Kidney tubule cell (primary cell): ENCODE measurements around the gene PARD6G.
"Not testable (repeated sequence)": the region's sequence is repeated elsewhere in the genome, so short reads cannot be mapped to it uniquely, and the experiment has no call there.

ENCODE experiments used
- DNase-seq: peaks from one replicate; pipeline ENCODE4 v3.0.0-alpha.2; 2018; ENCODE audit warnings: low spot score

PARD6G gene

DNA sequence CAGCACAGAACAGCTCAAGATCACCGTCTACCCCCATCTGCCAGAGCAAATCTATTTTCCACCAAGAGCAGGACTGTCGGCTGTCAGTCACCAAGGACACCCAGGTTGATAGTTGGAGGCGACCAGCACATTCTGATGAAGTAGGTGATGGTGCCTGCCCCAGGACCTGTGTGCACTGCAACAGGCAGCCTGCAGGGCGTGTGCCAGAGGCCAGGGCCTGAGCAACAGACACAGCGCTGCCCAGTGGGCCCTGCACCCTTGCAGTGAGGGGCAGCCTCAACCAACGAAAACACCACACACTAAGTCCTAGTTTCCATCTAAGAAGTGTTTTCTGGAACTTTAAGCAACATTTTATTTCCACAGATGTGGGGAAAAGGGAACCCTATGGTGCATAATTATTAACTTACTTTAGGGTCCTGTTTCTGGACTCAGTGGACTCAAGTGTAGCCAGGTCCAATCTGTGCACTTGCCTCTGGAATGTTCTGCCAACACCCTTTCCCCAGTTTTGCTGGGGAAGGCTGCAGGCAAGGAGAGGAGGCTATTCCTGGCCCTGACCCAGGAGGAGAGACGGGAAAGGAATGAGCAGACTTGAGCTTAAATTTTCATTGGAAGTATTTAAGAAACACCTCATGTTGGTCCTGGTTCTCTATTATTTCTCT, 76.8 kb downstream of the PARD6G start:
- no peak for DNase-seq

DNA sequence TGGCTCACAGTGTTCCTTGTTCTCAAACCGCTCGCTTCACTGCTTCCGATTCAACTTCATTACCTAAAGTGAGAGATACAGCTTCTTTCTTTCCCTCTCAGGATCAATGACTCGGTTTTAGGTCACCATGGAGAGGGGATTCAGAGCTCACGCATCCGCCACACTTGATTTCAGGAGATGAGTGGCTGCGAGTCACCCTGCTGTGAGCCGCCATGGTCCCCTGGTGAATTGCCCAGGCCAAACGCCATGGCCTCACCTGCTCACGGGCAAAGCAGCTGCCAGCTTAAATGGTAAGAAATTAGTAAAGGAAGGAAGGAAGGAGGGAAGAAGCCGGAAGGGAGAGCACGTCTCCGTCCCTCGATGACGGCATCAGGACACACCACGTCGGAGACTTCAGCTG, 77.7 kb downstream of the PARD6G start:
- DNase-seq, result peak; percentile 86

DNA sequence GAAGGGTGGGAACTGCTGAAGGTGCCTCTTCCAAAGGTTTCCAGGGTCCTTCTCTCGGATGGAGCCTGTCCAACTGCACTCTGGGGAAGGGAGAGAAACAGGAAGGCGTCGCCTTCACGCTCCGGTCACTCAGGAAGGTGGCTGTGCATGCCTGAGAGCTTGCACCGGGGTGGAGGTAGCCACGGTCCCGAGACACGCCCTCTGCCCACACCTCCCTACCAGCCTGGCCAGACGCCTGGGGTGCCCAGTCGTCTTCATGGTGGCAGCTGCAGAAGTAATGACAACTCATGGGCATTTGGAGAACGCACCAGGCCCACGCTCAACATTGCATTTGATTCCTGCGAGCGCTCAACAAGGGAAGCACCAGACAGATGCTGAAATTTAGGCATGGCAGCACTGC, 78.3 kb downstream of the PARD6G start:
- peak; percentile 63 for DNase-seq

DNA sequence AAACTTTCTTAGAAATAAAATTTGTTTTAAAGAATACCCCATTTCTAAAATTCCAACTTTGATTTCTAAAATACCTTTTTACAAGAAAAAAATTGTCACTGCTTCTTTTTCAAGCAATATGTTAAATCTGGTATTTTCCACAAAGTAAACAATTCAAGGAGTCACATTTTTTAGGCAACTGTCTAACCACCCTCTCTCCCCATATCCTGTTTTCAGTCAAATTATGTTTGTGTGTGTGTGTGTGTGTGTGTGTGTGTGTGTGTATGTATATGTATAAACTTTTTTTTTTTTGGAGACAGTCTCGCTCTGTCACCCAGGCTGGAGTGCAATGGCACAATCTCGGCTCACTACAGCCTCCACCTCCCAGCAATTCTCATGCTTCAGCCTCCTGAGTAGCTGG, 79.0 kb downstream of the PARD6G start:
- no peak for DNase-seq

DNA sequence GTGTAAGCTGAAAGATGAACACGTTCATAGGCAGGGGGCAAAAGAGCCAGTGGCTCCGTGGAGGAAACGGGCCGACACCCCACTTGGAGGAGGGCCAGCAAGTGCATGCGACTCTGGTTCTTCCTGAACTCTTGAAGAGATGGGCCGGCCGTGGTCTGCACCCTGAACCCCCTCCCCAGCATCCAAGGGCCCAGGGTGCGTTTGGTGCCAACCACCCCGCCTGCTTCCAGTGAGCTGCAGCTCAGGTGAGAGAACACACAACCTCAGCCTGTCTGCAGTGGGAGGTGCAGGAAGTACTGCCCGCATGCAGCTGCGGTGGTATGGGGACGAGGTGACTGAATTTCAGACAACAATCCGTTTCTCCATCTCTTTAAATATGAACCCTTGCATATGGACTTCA, 79.4 kb downstream of the PARD6G start:
- no peak for DNase-seq

DNA sequence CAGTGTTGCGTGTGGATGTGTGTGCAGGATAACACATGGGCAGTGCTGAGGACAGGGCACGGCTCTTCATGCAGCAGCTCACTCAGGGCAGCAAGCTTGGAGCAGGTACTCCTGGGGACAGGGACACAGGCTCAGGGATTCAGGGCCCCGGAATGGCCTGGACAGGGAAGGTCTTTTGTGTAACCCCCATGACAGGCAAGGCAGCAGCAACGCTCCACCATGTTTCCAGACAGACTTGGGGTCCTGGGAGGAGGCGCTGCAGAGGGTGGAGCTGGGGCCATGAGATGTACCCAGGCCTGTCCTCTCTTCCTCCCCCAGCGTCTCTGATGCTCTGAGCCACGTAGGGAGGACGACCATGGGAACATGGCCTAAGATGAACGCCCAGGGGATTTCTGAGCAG, 80.0 kb downstream of the PARD6G start:
- DNase-seq, result no peak

DNA sequence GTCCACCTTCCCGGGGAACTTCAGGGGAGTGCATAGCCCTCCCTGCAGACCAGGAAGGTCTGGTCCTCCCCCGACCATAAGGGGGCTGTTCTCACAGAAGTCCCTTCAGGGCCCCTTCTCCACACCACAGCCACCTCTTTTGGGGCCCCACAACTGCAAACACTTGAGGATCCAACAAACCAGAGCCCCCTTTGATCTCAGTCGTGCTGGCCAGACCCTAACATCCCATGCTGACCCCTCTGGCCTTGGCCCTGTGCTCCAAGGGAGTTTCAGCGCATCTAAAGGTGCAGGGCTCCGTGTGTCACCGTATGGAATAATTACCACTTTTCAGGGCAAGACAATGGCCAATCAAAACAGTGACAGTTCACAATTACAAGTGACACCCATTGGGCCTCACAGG, 80.6 kb downstream of the PARD6G start:
- no peak for DNase-seq

DNA sequence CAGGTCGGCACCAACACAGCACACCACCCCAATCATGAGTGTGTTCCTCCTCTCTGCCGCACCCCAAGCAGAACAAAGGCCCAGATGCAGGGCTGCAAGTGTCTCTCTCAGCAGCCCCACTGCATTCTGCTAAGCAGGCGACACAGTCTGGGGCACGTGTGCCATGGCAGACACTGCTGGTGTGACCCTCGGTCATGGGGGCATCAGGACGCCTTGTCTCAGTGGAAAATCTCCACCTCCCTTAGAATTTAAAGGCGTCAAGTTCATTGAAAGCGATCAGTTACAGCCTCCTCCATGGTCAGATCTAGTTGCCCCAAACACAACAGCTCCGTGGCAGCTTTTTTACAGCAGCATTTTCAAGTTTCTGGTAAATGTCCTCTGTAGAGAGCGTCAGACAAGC, 81.1 kb downstream of the PARD6G start:
- no peak for DNase-seq

DNA sequence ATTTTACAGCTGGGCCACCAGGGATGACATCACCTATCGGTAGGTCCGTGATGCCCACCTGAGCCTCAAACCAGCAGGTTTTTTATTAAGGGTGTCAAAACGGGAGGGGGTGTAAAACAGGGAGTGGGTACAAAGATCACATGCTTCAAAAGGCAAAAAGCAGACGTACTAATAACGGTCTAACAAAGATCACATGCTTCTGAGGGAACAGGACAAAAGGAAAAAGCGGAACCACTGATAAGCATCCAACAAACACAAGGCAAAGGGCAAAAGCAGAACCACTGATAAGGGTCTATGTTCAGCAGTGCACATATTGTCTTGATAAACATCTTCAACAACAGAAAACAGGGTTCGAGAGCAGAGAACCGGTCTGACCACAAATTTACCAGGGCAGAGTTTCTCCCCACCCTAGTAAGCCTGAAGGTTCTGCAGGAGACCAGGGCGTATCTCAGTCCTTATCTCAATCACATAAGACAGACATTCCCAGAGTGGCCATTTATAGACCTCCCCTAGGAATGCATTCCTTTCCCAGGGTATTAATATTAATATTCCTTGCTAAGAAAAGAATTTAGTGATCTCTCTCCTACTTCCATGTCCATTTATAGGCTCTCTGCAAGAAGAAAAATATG, 82.5 kb downstream of the PARD6G start:
- DNase-seq, result not testable (repeated sequence)

DNA sequence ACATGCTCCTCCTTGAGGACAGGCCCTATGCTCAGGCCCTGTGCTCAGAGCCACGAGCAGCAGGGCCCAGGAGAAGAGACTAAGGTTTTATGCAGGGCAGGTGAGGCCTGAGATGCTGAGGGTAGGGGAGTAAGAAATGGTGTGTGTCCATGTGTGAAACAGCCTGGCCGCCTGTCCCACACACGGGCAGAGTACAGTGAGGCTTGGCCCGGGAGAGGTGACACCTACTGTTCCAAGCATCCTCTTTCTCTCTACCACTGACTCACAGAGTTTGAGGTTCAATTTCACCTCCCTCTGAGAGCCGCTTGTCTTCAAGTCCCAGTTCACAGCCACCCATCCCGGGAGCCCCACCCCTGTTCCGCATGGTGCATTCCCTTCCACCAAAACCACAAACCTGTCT, 84.1 kb downstream of the PARD6G start:
- DNase-seq, result no peak

DNA sequence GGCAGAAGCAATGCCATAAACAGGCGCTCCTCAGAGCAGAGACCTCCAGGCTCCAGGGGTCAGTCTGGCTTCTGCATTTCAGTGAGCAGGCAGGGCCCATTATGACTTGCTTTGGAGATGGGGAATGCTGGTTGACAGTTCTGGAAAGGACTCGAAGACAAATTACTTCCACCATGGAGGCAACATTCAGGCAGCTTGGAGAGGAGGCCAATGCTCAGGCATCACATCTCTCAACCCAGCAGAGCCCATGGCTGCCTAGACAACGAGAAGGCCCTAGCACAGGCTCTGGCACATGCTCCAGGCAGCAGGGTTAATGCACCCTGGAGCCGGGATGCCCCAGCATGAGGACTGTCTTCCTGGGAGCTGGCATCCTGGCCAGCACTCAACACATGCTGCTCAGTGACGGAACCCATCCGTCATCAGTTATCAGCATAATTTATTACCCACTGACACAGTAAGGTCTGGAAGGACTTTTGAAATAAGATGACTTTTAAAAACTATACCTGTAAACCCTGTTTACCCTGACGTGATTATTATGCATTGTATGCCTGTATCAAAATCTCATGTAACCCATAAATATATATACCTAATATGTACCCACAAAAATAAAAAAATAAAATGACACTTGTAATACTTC, 85.4 kb downstream of the PARD6G start:
- DNase-seq, result no peak

DNA sequence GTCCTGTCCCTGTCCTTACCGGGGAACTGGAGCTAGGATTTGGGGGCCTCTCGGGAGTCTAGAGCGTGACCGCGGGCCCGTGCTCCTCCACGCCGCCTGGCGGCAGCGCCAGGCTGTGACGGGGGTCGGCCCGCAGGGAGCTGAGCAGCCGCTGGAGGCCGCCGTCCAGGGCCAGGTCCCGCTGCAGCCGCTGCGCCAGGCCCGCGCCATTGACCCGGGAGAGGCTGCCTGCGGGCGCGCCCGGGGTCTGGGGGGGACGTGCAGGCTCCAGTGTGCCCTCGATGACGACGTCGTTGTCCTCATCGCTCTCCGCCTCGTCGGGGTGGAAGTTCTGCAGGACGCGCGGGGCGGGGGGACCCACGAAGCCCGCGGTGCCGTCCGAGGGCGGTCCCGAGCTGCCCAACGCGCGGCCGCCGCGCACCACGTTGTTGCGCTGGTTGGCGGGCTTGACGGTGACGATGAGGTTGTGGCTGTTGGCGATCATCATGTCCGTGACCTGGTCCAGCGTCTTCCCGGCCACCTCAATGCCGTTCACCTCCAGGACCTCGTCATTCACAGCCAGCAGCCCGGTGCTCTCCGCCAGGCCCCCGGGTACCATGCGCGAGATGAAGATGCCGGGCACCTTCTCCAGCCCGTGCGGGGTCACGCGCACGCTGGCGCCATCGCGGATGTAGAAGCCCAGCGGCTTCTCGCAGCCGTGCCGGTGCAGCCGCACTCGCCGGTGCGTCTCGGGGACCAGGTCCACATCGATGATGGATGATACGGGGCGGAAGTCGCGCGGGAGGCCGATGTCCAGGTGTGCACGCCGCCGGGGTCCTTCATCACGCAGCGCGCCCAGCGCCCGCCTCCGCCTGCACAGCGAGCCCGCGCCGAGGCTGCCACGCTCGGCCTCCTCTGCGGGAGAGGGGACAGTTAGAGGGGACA, 87.3 kb downstream of the PARD6G start:
- peak; percentile 18 for DNase-seq

DNA sequence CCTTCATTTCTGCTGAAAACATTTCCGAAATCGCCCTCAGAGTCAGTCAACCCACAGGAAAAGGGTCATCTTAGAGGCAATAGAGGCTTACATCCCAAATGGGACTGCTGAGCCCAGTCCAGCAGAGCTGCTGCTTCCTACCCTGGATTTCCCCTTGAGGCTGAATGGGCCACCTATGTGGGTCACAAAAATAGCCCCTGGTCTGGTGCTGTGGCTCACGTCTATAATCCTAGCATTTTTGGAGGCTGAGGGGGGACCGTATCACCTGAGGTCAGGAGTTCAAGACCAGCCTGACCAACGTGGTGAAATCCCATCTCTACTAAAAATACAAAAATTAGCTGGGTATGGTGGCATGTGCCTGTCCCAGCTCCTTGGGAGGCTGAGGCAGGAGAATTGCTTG, 88.9 kb downstream of the PARD6G start:
- DNase-seq, result no peak

DNA sequence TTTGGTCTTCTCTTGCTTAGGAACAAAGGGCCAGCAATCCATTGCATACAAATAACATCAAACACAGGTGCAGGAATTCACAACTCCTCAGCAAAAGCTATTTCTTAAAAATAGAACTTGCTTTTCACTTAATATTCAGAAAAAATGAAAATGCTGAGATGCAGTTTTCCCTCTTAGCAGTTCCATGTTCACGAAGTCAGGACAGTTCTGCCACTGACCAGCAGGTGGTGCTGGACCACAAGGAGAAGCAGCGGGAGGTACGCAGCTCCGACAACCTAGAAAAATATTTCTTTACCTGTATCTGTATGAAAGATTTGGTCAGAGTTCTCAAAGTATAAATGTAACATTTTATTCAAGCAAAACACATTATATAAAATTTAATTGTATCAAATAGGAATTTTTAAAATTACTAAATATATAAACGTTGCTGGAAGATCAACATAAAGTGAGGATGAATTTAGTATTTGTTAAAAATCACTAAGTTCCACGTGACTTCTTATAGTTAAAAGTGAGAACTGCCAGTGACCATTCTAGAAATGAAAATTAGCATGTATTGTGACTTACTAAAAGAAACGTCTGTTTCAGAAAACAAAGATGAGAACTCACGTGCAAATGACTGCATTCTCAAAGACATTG, 89.5 kb downstream of the PARD6G start:
- peak; percentile 76 for DNase-seq

DNA sequence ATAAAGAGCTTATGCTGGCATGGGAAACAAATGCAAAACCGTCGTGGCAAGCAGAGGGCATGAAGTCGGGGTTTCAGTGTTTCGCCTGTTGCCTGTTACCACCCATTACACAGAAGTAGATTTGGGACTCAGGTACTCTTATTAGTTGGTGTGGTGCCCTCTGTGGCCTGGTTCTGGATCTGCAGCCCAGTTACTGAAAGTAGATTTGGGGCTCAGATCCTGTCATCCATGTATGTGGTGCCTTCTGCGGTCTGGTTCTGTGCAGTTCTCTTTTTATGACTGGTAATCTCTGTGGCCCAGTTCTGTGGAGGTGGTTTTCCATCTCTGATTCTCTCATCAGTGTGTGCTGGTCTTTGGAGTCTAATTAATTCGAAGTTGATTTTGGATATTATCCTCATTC, 93.0 kb downstream of the PARD6G start:
- DNase-seq, result no peak

DNA sequence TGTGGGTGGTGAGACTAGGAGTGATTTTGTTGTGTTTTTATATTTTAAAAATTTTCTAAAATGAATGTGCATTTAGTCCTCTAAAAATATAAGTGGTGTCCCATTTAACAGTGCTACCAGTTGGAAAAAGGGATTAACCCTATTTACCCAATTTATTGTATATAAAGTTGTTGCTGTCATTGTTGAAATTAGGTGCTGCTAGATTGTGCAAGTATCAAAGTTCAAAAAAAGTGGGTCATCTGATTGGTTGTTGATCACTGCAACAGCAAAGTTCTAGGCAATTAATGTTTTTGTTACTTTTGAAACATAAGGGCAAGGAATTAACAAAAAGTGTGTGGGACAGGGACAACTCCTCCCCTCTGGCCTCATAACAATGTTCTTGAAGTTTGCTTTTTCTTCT, 97.6 kb downstream of the PARD6G start:
- no peak for DNase-seq

DNA sequence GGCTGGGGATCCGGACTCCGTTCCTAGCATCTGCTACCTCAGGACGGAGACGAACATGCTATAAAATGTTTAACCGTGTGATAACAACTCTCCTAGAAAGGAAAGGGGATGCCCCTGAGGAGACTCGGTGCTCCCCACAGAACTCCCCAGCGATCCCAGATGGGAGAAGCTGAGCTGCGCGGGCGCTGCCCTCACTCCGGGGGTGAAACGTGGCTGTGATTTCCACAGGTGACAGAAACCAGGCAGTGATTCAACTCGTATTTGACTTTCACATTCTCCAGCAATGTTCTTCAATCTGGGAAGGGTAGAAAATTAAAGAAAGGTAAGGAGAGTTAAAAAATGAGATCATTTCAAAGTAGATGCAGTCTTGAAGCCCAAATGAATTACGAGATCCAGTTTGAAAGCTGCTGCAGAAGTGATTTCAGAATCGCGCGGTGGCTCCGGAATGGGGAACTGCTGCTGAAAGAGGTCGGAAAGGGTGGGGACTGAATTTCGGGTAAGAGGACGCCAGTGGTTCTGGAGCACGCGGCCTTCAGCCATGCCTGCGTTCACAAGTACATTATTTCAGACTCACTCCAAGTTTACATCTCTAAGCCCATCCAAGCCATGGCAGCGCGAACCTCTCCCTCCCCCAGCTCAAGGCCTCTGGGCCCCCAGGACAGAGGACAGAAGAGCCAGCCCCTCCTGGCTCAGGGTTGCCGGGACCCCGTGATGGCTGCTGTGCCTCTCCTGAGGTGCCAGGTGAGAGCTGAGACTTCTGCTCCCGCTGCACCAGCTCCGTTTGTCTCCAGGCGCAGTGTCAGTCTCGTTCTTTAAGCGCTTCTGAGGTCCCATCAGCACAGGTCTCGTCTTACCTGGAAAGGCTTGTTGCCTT, 98.8 kb downstream of the PARD6G start:
- peak; percentile 22 for DNase-seq

DNA sequence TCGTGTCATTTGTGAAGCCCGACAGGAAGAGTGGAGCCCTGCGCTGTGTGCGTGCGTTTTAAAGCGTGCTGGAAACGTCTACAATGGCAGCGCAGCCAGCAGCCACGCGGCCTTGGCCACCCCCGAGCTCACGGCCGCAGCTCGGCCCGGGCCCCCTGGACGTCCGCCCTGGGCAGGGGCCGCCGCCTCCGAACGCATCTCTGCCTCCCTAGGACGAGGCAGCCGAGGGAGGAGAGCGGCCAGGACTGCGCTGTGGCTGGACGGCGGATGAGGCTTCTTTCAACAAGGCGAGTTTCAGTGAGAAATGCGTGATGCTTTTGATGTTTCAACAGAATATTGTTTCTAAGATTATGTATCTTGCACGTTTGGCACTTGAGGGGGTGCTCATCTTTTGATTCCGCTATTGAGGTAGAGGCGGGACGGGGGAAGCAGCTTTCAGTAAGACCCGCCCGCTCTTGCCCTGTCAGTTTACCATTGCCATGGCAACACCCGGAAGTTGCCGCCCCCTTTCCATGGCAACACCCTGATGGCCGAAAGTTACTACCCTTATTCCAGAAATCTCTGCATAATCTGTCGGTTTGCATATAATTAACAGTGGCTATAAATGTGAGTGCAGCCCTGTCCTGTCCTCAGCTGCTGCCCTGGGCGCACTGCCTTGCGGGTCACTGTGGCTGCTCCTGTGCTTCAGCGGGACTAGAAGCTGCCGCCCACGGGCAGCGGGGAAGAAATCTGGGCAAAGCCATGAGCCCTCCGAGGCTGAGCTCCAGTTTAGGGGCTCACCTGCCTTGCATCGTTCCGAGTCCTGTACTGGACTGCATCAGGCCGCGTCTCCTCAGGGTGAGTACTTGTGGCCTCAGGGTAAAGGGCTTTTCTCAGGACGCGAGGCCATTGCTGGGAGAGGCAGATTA, 99.6 kb downstream of the PARD6G start:
- peak; percentile 89 for DNase-seq

DNA sequence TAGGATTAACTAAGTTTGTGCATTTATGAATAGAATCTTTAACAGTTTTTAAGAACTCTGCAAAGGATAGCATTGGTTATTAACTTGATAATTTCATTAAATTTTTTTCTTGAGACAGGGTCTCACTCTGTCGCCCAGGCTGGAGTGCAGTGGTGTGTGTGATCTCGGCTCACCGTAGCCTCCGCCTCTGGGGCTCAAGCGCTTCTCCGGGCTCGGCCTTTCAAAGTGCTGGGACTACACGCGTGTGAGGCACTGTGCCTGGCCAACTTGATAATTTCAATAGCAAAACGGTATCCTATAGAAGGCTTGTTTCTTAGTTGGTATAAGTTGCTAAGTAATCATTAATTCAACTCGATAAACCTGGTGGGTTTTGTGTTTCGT, 100.3 kb downstream of the PARD6G start:
- DNase-seq, result peak; percentile 29

DNA sequence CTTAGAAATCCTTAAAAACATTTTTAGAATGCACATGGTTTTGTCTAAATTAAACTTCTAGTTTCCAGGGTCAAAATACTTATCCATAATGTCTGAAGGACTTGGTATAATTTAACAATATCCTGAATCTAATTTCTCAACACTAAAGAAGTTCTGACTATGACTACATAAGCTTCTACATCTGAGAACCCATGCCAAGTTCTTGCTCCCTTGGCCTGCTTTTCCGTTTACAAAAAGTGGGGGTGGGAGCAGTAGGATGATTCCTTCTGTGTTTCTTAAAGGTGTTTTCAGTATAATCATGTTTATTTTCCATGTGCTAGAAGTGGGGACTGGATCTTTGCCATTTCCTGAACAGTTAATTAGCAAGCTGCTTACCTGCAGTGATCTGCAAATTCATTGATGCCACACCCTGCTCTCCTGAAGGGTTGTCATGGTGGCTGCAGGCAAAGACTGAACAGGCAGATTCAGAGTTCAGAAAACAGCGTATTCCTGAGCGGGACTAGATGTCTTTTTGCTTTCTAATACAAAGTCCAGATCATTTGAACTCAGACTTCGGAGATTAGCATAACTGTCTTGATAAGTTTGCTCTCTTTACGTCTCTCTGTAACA, 102.0 kb downstream of the PARD6G start:
- no peak for DNase-seq
